ENCODE data around the gene ZNF236. TPM values are rescaled to one million over a fixed set of nuclear protein-coding genes. Genes with fewer than 3 reads are reported as not detected.
A peak's percentile ranks its signal among the peaks of the same experiment; 100 is the strongest.
"Not testable (repeated sequence)": the region's sequence is repeated elsewhere in the genome, so short reads cannot be mapped to it uniquely, and the experiment has no call there.

The ZNF236 gene
- total RNA-seq, 2 donors from 2014 or later, result 9.7 to 16.9 TPM

- no peak overlapping the region for H3K4me3 ChIP-seq
- intact Hi-C loops (cut with DNase I), result loop anchor here (5.0 to 10.0 kb wide), 3 partner anchors 61 to 179 kb away; no protein-coding TSS in a partner anchor
- H3K27ac ChIP-seq, result peak overlapping the region; percentile 45
- H3K36me3 ChIP-seq, result no peaks in the 10 kb centered on the region
- H3K9me3 ChIP-seq, result no peaks in the 10 kb centered on the region
- no peak for DNase-seq
- TF ChIP-seq CTCF (IDR thresholded peaks at IDR 0.05), result no peak
- H3K9ac ChIP-seq (ENCODE audit: low read depth in 2 of 2, low read length in 2 of 2), result peak overlapping the region in 1 of 2 donors; percentile 22
- no peaks in the 10 kb centered on the region for H3K27me3 ChIP-seq
- no peaks in the 10 kb centered on the region for H3K4me1 ChIP-seq
Observed at GRCh38 chr18:76803413-76803812, 18.9 kb upstream of the ZNF236 start.

GRCh38 chr18:76803814-76804213, 18.5 kb upstream of the ZNF236 start:
- Histone ChIP-seq H3K9me3 (no peaks in the 10 kb centered on the region), H3K27ac (peak overlapping the region; percentile 45), H3K9ac (ENCODE audit: low read depth in 2 of 2, low read length in 2 of 2) (peak overlapping the region in 1 of 2 donors; percentile 22), H3K4me3 (no peak overlapping the region), H3K36me3 (no peaks in the 10 kb centered on the region), H3K27me3 (no peaks in the 10 kb centered on the region), H3K4me1 (no peaks in the 10 kb centered on the region)
- peak; percentile 82 for DNase-seq
- peak; percentile 78 for TF ChIP-seq CTCF (IDR thresholded peaks at IDR 0.05)
- intact Hi-C loops (cut with DNase I), result loop anchor here (5.0 to 10.0 kb wide), 3 partner anchors 61 to 178 kb away; no protein-coding TSS in a partner anchor

- H3K27me3 ChIP-seq, result no peaks in the 10 kb centered on the region
- DNase-seq, result no peak
- H3K9ac ChIP-seq (ENCODE audit: low read depth in 2 of 2, low read length in 2 of 2), result no peak overlapping the region
- no peak overlapping the region for H3K4me3 ChIP-seq
- intact Hi-C loops (cut with DNase I), result loop anchor here (10.0 kb wide), 1 partner anchor 60 kb away; no protein-coding TSS in a partner anchor
- no peaks in the 10 kb centered on the region for H3K4me1 ChIP-seq
- H3K9me3 ChIP-seq, result no peaks in the 10 kb centered on the region
- TF ChIP-seq CTCF (IDR thresholded peaks at IDR 0.05), result no peak
- no peaks in the 10 kb centered on the region for H3K36me3 ChIP-seq
- no peak overlapping the region for H3K27ac ChIP-seq
Observed at GRCh38 chr18:76805221-76805620, 17.1 kb upstream of the ZNF236 start.

- Histone ChIP-seq H3K27ac (no peak overlapping the region), H3K4me1 (no peaks in the 10 kb centered on the region), H3K9ac (ENCODE audit: low read depth in 2 of 2, low read length in 2 of 2) (no peak overlapping the region), H3K27me3 (no peaks in the 10 kb centered on the region), H3K4me3 (no peak overlapping the region), H3K9me3 (no peaks in the 10 kb centered on the region), H3K36me3 (no peaks in the 10 kb centered on the region)
- DNase-seq, result no peak
- no peak for TF ChIP-seq CTCF (IDR thresholded peaks at IDR 0.05)
- intact Hi-C loops (cut with DNase I), result loop anchor here (10.0 kb wide), 1 partner anchor 58 kb away; no protein-coding TSS in a partner anchor
Observed at GRCh38 chr18:76806301-76806700, 16.1 kb upstream of the ZNF236 start.

GRCh38 chr18:76808561-76808960, 13.8 kb upstream of the ZNF236 start:
- DNase-seq, result no peak
- no peaks in the 10 kb centered on the region for H3K27me3 ChIP-seq
- no peak overlapping the region for H3K9ac ChIP-seq (ENCODE audit: low read depth in 2 of 2, low read length in 2 of 2)
- no peak overlapping the region for H3K27ac ChIP-seq
- no peaks in the 10 kb centered on the region for H3K4me1 ChIP-seq
- H3K9me3 ChIP-seq, result no peaks in the 10 kb centered on the region
- no peaks in the 10 kb centered on the region for H3K36me3 ChIP-seq
- no peak overlapping the region for H3K4me3 ChIP-seq
- intact Hi-C loops (cut with DNase I), result loop anchor here (10.0 kb wide), 1 partner anchor 56 kb away; no protein-coding TSS in a partner anchor
- no peak for TF ChIP-seq CTCF (IDR thresholded peaks at IDR 0.05)

- H3K4me1 ChIP-seq; H3K36me3 ChIP-seq; DNase-seq; H3K9ac ChIP-seq (ENCODE audit: low read depth in 2 of 2, low read length in 2 of 2); intact Hi-C loops (cut with DNase I); H3K27ac ChIP-seq; H3K9me3 ChIP-seq; H3K27me3 ChIP-seq; H3K4me3 ChIP-seq: not testable (repeated sequence)
Observed at GRCh38 chr18:76811530-76811929, 10.8 kb upstream of the ZNF236 start.

Data from colonic mucosa (tissue), 4 donors.